C4-2B (cell line): Measurements from ENCODE around the gene ZGPAT.

Source experiments
- ZFX ChIP-seq: fragments of 450-650 bp; IDR thresholded peaks from 2 replicates; pipeline ENCODE4 v1.6.1; 2017
- TF ChIP-seq, protein P1 (sequence below): fragments of 450-650 bp; conservative IDR thresholded peaks from 2 replicates; pipeline ENCODE4 v1.5.1; 2017; ENCODE audit warnings: mild to moderate bottlenecking

DNA sequence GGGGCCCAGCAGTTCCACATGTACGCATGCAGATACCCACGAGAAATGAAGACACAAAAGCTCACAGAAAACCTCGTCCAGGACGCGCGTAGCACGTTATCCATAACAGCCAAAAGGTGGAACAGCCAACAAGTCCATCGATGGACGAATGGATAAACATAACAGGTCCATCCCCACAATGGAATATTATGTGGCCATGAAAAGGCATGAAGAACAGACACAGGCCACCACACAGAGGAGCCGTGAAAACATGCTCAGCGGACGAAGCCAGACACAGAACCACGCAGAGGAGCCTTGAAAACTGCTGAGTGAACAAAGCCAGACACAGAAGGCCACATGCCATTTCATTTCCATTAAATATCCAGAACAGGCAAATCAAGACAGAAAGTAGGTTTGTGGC lies 69.8 kb downstream of the ZGPAT start:
- TF ChIP-seq, protein P1, sequence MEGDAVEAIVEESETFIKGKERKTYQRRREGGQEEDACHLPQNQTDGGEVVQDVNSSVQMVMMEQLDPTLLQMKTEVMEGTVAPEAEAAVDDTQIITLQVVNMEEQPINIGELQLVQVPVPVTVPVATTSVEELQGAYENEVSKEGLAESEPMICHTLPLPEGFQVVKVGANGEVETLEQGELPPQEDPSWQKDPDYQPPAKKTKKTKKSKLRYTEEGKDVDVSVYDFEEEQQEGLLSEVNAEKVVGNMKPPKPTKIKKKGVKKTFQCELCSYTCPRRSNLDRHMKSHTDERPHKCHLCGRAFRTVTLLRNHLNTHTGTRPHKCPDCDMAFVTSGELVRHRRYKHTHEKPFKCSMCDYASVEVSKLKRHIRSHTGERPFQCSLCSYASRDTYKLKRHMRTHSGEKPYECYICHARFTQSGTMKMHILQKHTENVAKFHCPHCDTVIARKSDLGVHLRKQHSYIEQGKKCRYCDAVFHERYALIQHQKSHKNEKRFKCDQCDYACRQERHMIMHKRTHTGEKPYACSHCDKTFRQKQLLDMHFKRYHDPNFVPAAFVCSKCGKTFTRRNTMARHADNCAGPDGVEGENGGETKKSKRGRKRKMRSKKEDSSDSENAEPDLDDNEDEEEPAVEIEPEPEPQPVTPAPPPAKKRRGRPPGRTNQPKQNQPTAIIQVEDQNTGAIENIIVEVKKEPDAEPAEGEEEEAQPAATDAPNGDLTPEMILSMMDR: no peak
- no peak for TF ChIP-seq ZFX
